Measurements from ENCODE around the gene ZNF778.

ZNF778 gene

GRCh38 chr16:89199241-89200123, 18.0 kb upstream of the ZNF778 start:
- no peaks in the 10 kb centered on the region for H3K36me3 ChIP-seq (ENCODE audit: insufficient read depth, low read length)
- H3K9ac ChIP-seq (ENCODE audit: low read length): no peak overlapping the region
- H3K4me1 ChIP-seq (ENCODE audit: insufficient read depth, low read length): no peaks in the 10 kb centered on the region
- peaks cover 20 to 48% of the 10 kb centered on the region in 2 donors for H3K27me3 ChIP-seq (ENCODE audit: control insufficient read depth in 1 of 2, insufficient read depth in 2 of 2, low read length in 2 of 2)
- H3K27ac ChIP-seq (ENCODE audit: low read depth, low read length): no peak overlapping the region
- H3K4me3 ChIP-seq (ENCODE audit: low read depth in 1 of 2, low read length in 2 of 2): no peak overlapping the region
- H3K9me3 ChIP-seq (ENCODE audit: low read length): no peaks in the 10 kb centered on the region

DNA sequence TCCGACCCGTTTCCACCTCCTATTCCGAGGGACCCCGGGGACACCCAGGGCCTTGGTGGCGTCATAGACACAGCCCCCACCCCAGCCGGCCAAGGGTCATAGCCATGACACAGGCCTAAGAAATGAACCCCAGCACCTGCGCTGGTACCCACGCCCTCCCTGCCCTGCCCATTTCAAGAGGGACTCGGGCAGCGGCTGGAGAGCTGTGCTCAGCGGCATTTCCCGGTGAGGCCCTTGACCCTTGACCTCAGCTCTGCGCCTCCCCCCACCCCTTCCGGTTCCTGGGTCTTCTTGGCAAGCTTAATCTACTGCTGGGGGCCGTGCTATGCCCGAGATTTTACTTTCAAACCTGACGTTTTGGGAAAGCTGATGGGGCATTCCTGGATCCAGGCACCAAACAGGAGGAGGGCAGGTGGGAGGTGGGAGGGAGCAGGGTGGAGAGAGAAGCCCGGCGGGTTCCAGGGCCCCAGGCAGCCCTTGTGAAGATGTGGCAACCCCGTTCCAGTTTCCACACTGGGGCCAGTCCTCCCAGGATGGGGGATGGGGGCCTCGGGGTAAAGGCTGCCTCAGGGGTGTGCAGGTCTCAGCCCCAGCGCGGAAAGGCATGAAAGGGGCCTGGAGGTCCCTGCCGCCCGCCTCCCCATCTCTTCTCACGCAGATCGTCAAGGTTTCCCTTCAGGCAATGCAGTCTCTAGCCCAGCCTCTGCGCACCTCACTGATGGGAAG, 17.2 kb upstream of the ZNF778 start, which contains the start of gene SLC22A31:
Gene SLC22A31, minus strand, starts transcription at position 414 of the 726 bp plus-strand sequence. Its CDS starts 36 bp downstream, at position 378.
- H3K27me3 ChIP-seq (ENCODE audit: control insufficient read depth in 1 of 2, insufficient read depth in 2 of 2, low read length in 2 of 2): peaks cover 20 to 48% of the 10 kb centered on the region in 2 donors
- no peak within 1 kb of the TSS for H3K4me3 ChIP-seq (ENCODE audit: low read depth in 1 of 2, low read length in 2 of 2)

GRCh38 chr16:89200850-89201411, 16.6 kb upstream of the ZNF778 start:
- no peaks in the 10 kb centered on the region for H3K9me3 ChIP-seq (ENCODE audit: low read length)
- no peaks in the 10 kb centered on the region for H3K4me1 ChIP-seq (ENCODE audit: insufficient read depth, low read length)
- no peaks in the 10 kb centered on the region for H3K36me3 ChIP-seq (ENCODE audit: insufficient read depth, low read length)
- no peak overlapping the region for H3K9ac ChIP-seq (ENCODE audit: low read length)
- no peak overlapping the region for H3K4me3 ChIP-seq (ENCODE audit: low read depth in 1 of 2, low read length in 2 of 2)
- no peak overlapping the region for H3K27ac ChIP-seq (ENCODE audit: low read depth, low read length)
- H3K27me3 ChIP-seq (ENCODE audit: control insufficient read depth in 1 of 2, insufficient read depth in 2 of 2, low read length in 2 of 2): peaks cover 20 to 48% of the 10 kb centered on the region in 2 donors

More for the DNA sequence above, 17.2 kb upstream of the ZNF778 start, which contains the start of gene SLC22A31:
- no peaks in the 10 kb centered on the region for H3K4me1 ChIP-seq (ENCODE audit: insufficient read depth, low read length)
- no peaks in the 10 kb centered on the region for H3K36me3 ChIP-seq (ENCODE audit: insufficient read depth, low read length)
- H3K9me3 ChIP-seq (ENCODE audit: low read length): no peaks in the 10 kb centered on the region
- no peak within 1 kb of the TSS for H3K27ac ChIP-seq (ENCODE audit: low read depth, low read length)
- H3K9ac ChIP-seq (ENCODE audit: low read length): no peak within 1 kb of the TSS

DNA sequence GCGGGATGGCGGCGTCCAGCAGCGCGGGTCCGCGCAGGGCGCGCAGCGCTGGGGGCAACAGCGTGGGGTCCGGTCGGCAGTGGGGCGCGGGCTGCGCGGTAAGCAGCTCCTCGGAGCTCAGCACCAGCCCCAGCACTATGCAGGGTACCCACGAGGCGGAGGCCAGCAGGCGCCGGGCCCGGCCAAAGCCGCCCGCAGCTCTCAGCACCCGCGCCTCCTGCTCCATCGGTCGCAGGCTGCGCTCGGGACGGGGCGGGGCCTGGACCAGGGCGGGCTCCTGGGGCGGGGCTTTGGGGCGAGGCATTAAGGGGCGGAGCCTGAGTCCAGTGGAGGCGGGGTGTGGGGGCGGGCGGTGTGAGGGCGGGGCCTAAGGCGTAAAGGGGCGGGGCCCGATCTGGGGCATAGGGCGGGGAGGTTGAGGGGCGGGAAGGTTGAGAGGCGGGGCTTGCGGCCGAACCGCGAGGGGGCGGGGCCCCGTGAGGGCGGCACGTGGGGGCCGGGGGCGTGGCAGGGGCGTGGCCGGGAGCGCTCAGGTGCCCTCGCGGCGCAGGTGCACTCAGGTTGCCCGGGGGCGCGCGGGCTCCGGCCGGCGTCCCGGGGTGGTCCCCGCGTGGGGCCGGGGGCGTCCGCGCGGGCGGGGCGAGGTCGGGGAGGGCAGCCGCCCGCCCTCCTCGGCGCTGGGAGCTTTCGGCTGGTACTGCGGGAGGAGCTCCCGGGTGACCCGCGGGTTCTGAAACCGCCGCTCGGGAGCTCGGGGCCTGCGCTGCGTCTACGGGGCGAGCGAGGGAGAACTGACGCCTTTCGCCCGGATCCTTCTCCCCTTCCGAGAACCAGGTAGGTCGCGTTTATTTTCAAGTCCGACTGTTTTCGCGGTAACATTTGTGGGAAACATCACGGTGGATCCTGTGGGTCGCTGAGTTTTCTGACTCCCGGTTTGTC, 15.8 kb upstream of the ZNF778 start:
- no peak overlapping the region for H3K4me3 ChIP-seq (ENCODE audit: low read depth in 1 of 2, low read length in 2 of 2)
- H3K4me1 ChIP-seq (ENCODE audit: insufficient read depth, low read length): no peaks in the 10 kb centered on the region
- no peaks in the 10 kb centered on the region for H3K36me3 ChIP-seq (ENCODE audit: insufficient read depth, low read length)
- no peak overlapping the region for H3K27ac ChIP-seq (ENCODE audit: low read depth, low read length)
- no peak overlapping the region for H3K9ac ChIP-seq (ENCODE audit: low read length)
- H3K9me3 ChIP-seq (ENCODE audit: low read length): no peaks in the 10 kb centered on the region
- H3K27me3 ChIP-seq (ENCODE audit: control insufficient read depth in 1 of 2, insufficient read depth in 2 of 2, low read length in 2 of 2): peaks cover 20 to 48% of the 10 kb centered on the region in 2 donors

DNA sequence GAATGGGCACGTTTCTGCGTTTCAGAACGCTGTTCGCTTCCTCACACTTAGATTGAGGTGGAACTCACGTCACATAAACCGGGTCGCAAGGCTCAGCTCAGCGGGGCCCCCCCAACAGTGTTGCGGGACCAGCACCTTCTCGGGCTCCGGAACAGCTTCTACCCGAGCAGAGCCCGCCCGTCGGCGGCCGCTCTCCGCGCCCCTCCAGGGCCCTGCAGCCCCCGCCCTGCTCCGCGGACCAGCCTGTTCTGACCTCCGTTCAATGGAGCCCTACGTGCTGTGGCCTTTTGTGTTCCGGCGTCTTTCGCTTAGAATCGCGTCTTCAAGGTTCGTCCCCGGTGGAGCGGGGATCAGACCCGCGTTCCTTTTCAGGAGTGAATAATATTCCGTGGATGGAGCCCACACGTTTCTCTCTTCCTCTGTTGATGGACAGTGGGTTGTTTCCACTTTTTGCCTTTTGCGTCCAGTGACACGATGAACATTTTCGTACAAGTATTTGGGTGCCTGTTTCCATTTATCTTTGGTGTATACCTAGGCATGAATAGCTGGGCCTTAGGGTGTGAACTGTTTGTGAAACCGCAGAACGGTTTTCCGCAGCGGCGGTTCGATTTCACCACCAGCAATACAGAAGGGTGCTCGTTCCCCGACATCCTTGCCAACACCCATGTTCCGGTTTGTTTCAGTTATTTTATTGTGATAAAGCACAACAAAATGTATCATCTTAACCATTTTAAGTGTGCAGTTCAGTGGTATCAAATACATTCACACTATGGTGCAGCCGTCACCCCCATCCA, 14.9 kb upstream of the ZNF778 start:
- H3K9me3 ChIP-seq (ENCODE audit: low read length): no peaks in the 10 kb centered on the region
- H3K4me3 ChIP-seq (ENCODE audit: low read depth in 1 of 2, low read length in 2 of 2): no peak overlapping the region
- H3K36me3 ChIP-seq (ENCODE audit: insufficient read depth, low read length): no peaks in the 10 kb centered on the region
- H3K9ac ChIP-seq (ENCODE audit: low read length): no peak overlapping the region
- peaks cover 20 to 48% of the 10 kb centered on the region in 2 donors for H3K27me3 ChIP-seq (ENCODE audit: control insufficient read depth in 1 of 2, insufficient read depth in 2 of 2, low read length in 2 of 2)
- no peak overlapping the region for H3K27ac ChIP-seq (ENCODE audit: low read depth, low read length)
- H3K4me1 ChIP-seq (ENCODE audit: insufficient read depth, low read length): no peaks in the 10 kb centered on the region

GRCh38 chr16:89207993-89208392, 9.5 kb upstream of the ZNF778 start:
- H3K36me3 ChIP-seq (ENCODE audit: insufficient read depth, low read length): no peaks in the 10 kb centered on the region
- H3K4me1 ChIP-seq (ENCODE audit: insufficient read depth, low read length): no peaks in the 10 kb centered on the region
- no peak overlapping the region for H3K4me3 ChIP-seq (ENCODE audit: low read depth in 1 of 2, low read length in 2 of 2)
- H3K27me3 ChIP-seq (ENCODE audit: control insufficient read depth in 1 of 2, insufficient read depth in 2 of 2, low read length in 2 of 2): peaks cover 12 to 13% of the 10 kb centered on the region in 2 donors
- no peak overlapping the region for H3K9ac ChIP-seq (ENCODE audit: low read length)
- no peaks in the 10 kb centered on the region for H3K9me3 ChIP-seq (ENCODE audit: low read length)
- H3K27ac ChIP-seq (ENCODE audit: low read depth, low read length): no peak overlapping the region

DNA sequence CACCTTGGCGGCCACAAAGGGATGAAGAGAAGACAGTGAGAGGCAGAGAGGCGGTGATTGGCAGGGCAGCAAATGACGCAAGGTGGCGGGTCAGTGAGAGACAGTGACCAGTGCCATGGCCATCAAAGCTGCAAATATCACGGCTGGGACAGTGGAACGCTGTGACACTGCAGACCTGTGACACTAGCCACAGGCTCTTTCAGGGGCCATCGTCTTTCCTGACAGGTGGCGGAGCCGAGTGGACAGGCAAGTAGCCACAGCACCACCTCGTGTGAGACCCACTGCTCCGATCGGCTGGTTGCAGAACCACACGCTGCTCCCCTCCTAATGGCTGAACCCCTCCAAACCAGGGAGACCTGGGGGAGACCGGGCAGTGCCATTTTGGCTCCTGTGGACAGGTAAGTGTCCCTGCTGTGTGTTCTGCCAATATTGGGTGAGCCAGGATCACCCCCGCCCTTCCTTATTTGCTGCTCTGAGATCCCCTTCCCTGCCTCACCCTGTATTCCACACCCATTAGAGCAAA, 7.9 kb upstream of the ZNF778 start:
- Histone ChIP-seq H3K27me3 (ENCODE audit: control insufficient read depth in 1 of 2, insufficient read depth in 2 of 2, low read length in 2 of 2) (peaks cover 0 to 7% of the 10 kb centered on the region in 2 donors), H3K4me1 (ENCODE audit: insufficient read depth, low read length) (no peaks in the 10 kb centered on the region), H3K4me3 (ENCODE audit: low read depth in 1 of 2, low read length in 2 of 2) (no peak overlapping the region), H3K9ac (ENCODE audit: low read length) (no peak overlapping the region), H3K36me3 (ENCODE audit: insufficient read depth, low read length) (no peaks in the 10 kb centered on the region), H3K9me3 (ENCODE audit: low read length) (no peaks in the 10 kb centered on the region), H3K27ac (ENCODE audit: low read depth, low read length) (no peak overlapping the region)

DNA sequence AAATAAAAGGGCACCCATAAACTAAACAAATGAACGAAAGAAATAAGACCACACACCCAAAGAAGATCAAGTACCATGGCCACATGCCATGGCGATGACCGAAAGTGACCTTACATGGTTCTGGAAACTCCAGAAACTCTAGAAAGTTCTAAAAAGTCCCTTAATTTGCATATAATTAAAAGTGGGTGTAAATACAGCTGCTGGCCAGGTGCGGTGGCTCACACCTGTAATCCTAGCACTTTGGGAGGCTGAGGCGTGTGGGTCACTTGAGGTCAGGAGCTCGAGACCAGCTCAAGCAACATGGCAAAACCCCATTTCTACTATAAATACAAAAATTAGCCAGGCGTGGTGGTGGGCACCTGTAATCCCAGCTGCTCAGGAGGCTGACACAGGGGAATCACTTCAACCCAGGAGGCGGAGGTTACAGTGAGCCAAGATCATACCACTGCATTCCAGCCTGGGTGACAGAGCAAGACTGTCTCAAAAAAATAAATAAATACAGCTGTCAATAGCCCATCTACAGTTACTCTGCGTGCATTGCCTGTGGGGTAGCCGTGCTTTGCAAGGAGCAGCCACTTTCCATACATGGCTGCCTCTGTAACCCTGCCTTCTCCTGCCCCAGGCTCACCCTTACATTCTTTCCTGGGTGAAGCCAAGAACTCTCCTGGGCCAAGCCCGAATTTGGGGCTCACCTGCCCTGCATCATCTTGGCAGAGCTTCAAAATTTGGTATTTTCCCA, 7.2 kb upstream of the ZNF778 start:
- H3K27ac ChIP-seq (ENCODE audit: low read depth, low read length): no peak overlapping the region
- no peak overlapping the region for H3K9ac ChIP-seq (ENCODE audit: low read length)
- peaks cover 0 to 7% of the 10 kb centered on the region in 2 donors for H3K27me3 ChIP-seq (ENCODE audit: control insufficient read depth in 1 of 2, insufficient read depth in 2 of 2, low read length in 2 of 2)
- no peak overlapping the region for H3K4me3 ChIP-seq (ENCODE audit: low read depth in 1 of 2, low read length in 2 of 2)
- no peaks in the 10 kb centered on the region for H3K9me3 ChIP-seq (ENCODE audit: low read length)
- no peaks in the 10 kb centered on the region for H3K36me3 ChIP-seq (ENCODE audit: insufficient read depth, low read length)
- H3K4me1 ChIP-seq (ENCODE audit: insufficient read depth, low read length): no peaks in the 10 kb centered on the region

DNA sequence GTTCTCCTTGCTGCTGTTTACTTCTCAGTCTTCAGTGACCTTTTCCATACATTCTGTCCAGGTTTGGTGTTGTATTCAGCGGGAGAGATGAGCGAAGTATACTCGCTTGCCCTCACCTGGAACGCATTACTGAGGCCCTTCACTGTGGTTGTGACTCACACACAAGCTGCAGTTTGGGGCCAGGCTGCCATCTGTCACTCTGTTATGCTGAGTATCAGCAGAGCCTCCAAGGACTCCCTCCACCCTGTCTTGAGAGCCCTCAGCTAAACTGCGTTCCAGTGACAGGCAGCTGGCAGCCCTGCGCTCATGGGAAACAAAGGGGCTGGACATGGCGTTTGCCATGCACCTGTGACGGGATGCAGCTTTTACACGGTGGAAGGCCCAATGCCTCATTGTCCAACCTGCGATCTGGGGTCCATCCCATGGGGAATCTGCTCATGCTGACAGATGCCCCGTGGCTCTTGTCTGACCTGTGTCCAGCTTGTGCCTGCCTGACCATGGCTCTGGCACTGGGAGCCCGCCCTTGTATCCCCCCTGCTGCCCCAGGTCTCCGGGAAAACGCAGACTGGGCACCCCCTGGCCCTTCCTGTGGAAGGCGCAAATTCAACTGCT, 6.5 kb upstream of the ZNF778 start:
- Histone ChIP-seq H3K4me3 (ENCODE audit: low read depth in 1 of 2, low read length in 2 of 2) (no peak overlapping the region), H3K9me3 (ENCODE audit: low read length) (no peaks in the 10 kb centered on the region), H3K9ac (ENCODE audit: low read length) (no peak overlapping the region), H3K36me3 (ENCODE audit: insufficient read depth, low read length) (no peaks in the 10 kb centered on the region), H3K4me1 (ENCODE audit: insufficient read depth, low read length) (no peaks in the 10 kb centered on the region), H3K27me3 (ENCODE audit: control insufficient read depth in 1 of 2, insufficient read depth in 2 of 2, low read length in 2 of 2) (peaks cover 0 to 7% of the 10 kb centered on the region in 2 donors), H3K27ac (ENCODE audit: low read depth, low read length) (no peak overlapping the region)

Measured in muscle layer of colon (tissue), 2 donors.